22Rv1 (cell line): ENCODE data around the gene PPP2R5E.
"Not testable (repeated sequence)": the region's sequence is repeated elsewhere in the genome, so short reads cannot be mapped to it uniquely, and the experiment has no call there.

Experiments used
- ZFX ChIP-seq: fragments of 450-650 bp; IDR thresholded peaks from 2 replicates; pipeline ENCODE4 v1.6.1; 2017; ENCODE audit warnings: antibody characterized with exemption, borderline replicate concordance
- TF ChIP-seq, protein P1 (sequence below): fragments of 450-650 bp; IDR thresholded peaks from 2 replicates; pipeline ENCODE4 v1.5.1; 2017; ENCODE audit warnings: mild to moderate bottlenecking

DNA sequence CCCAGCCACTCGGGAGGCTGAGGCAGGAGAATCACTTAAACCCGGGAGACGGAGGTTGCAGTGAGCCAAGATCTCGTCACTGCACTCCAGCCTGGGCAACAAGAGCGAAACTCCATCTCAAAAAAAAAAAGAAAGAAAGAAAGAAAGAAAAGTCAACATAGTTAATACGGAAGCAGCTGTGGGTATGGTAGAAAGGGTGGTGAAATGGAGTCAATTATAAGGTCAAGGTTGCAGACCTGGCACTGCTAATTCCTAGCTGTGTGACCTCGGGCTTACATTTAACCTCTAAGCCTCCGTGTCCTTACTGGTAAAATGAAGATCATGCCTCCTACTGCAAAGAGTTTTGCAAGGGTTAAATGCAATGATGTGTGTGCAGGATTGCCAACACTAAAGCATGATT lies 39.9 kb upstream of the PPP2R5E start:
- TF ChIP-seq, protein P1, sequence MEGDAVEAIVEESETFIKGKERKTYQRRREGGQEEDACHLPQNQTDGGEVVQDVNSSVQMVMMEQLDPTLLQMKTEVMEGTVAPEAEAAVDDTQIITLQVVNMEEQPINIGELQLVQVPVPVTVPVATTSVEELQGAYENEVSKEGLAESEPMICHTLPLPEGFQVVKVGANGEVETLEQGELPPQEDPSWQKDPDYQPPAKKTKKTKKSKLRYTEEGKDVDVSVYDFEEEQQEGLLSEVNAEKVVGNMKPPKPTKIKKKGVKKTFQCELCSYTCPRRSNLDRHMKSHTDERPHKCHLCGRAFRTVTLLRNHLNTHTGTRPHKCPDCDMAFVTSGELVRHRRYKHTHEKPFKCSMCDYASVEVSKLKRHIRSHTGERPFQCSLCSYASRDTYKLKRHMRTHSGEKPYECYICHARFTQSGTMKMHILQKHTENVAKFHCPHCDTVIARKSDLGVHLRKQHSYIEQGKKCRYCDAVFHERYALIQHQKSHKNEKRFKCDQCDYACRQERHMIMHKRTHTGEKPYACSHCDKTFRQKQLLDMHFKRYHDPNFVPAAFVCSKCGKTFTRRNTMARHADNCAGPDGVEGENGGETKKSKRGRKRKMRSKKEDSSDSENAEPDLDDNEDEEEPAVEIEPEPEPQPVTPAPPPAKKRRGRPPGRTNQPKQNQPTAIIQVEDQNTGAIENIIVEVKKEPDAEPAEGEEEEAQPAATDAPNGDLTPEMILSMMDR, result not testable (repeated sequence)
- TF ChIP-seq ZFX, result not testable (repeated sequence)
